Pancreas (tissue), 10 donors: ENCODE measurements around the gene TFAP2E. TPM values are rescaled to one million over a fixed set of nuclear protein-coding genes. Genes with fewer than 3 reads are reported as not detected.

Source experiments
- ATAC-seq, 4 donors: fragments of 200-7000 bp; cut with Tn5 transposase; one replicate each; pipeline versions ENCODE4 v1.8.0 to v1.9.1; 2020; ENCODE audit warnings: mild to moderate bottlenecking in 4 of 4, moderate library complexity in 4 of 4
- DNase-seq, 6 donors: peaks; one replicate each; pipeline ENCODE4 v3.0.0-alpha.2; 2020
- FAIRE-seq: peaks from 2 replicates; lab custom pipeline; 2012; peaks lifted over from hg19 to GRCh38; lab: Jason Lieb, UNC
- H3K27ac ChIP-seq, 4 donors: fragments of 200-600 bp; sonication (generic); 1 replicate in 3 of 4; 2 replicates in 1 of 4; pipeline versions ENCODE4 v1.5.0 to v1.8.0; 2020
- H3K27me3 ChIP-seq, 4 donors: fragments of 200-600 bp; one replicate each; pipeline ENCODE4 v1.8.0; 2021
- H3K36me3 ChIP-seq, 3 donors: fragments of 200-600 bp; sonication (generic) in 1 of 3; one replicate each; pipeline versions ENCODE4 v1.5.0 to v1.8.0; 2020 to 2021
- H3K4me1 ChIP-seq, 3 donors: fragments of 200-600 bp; one replicate each; pipeline ENCODE4 v1.8.0; 2021
- H3K4me3 ChIP-seq, 4 donors: fragments of 200-600 bp; sonication (generic) in 2 of 4; one replicate each; pipeline versions ENCODE4 v1.5.0 to v1.8.0; 2020 to 2021
- H3K9me3 ChIP-seq, 4 donors: fragments of 200-600 bp; one replicate each; pipeline ENCODE4 v1.8.0; 2021
- WGBS, 2 donors: extraction: QIAGEN DNeasy Blood & Tissue Kit; methylation state at CpG; one replicate each; pipeline ENCODE4 v1.1.7; 2013; 5-methylcytosine and 5-hydroxymethylcytosine counted together
- intact Hi-C, 3 donors: fragments of 100-400 bp; cut with DNase I; formaldehyde crosslinking; loops; one replicate each; pipeline versions ENCODE4 v1.11.1 to v1.14.2; 2022
- polyA plus RNA-seq, 2 donors: library from polyadenylated mRNA; stranded (reverse); fragments of 200-250 nt; gene quantifications; one replicate each; pipeline ENCODE4 v1.2.3, GENCODE V29; 2013
- total RNA-seq, 6 donors: library from RNA; stranded (reverse); fragmentation: NEBNext Ultra II Directional in 4 of 6; extraction: Animal tissue kit (Norgen Biotek cat#: 25700) in 4 of 6; gene quantifications; one replicate each; pipeline versions ENCODE4 v1.2.1 to v1.2.4, GENCODE V29; 2021 to 2023
- TF ChIP-seq, protein P1 (sequence below), 4 donors: fragments of 200-600 bp; sonication (generic) in 3 of 4; IDR thresholded peaks; one replicate each; pipeline versions ENCODE4 v1.5.0 to v1.8.0; 2021; ENCODE audit warnings: antibody characterized with exemption in 4 of 4
- donor health status: healthy with polysubstance abuse.
- donor health status: DM: no; HTN: no; CAD: no; lungs with moderate emphysema.
- donor health status: DM: no; HTN: no; CAD: no.
- donor health status: control.
- donor health status: control.
- donor health status: Bipolar disorder and iron deficiency.
- donor health status: DM: yes; HTN: yes; CAD: no.
- donor health status: DM: no; HTN: no; CAD: no.
- donor health status: DM: no; HTN: no; CAD: no.
- donor health status: DM: yes; HTN: yes; CAD: no.

TFAP2E gene
- total and polyA plus RNA-seq, 8 donors = 0.08 to 2.0 (median 0.25) TPM

- Histone ChIP-seq H3K4me3 (no peak overlapping the region), H3K9me3 (no peaks in the 10 kb centered on the region), H3K4me1 (no peaks in the 10 kb centered on the region), H3K36me3 (no peaks in the 10 kb centered on the region), H3K27ac (no peak overlapping the region), H3K27me3 (no peaks in the 10 kb centered on the region)
- ATAC-seq = no peak
- peak in 1 of 6 donors; percentile 65 for DNase-seq
- WGBS, 2 donors = 89 to 91% methylated on average over 9 to 11 of the region's 11 CpGs
- FAIRE-seq = no peak
- intact Hi-C loops = loop anchor here in 2 of 3 donors (5.0 kb wide), 2 partner anchors 152 to 207 kb away; partner anchors contain the start of gene C1orf216 (in 2 of the 2)
- TF ChIP-seq, protein P1, sequence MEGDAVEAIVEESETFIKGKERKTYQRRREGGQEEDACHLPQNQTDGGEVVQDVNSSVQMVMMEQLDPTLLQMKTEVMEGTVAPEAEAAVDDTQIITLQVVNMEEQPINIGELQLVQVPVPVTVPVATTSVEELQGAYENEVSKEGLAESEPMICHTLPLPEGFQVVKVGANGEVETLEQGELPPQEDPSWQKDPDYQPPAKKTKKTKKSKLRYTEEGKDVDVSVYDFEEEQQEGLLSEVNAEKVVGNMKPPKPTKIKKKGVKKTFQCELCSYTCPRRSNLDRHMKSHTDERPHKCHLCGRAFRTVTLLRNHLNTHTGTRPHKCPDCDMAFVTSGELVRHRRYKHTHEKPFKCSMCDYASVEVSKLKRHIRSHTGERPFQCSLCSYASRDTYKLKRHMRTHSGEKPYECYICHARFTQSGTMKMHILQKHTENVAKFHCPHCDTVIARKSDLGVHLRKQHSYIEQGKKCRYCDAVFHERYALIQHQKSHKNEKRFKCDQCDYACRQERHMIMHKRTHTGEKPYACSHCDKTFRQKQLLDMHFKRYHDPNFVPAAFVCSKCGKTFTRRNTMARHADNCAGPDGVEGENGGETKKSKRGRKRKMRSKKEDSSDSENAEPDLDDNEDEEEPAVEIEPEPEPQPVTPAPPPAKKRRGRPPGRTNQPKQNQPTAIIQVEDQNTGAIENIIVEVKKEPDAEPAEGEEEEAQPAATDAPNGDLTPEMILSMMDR (IDR thresholded peaks at IDR 0.05) = no peak
Measured at GRCh38 chr1:35565742-35566133, 7.4 kb upstream of the TFAP2E start.

- TF ChIP-seq, protein P1 (IDR thresholded peaks at IDR 0.05) = no peak
- Histone ChIP-seq H3K4me1 (no peaks in the 10 kb centered on the region), H3K27ac (no peak overlapping the region), H3K36me3 (no peaks in the 10 kb centered on the region), H3K9me3 (no peaks in the 10 kb centered on the region), H3K27me3 (no peaks in the 10 kb centered on the region), H3K4me3 (no peak overlapping the region)
- DNase-seq (no peak), FAIRE-seq (no peak), ATAC-seq (no peak)
- 61 to 66% methylated on average over 9 of the region's 9 CpGs for WGBS, 2 donors
- intact Hi-C loops = loop anchor here in 2 of 3 donors (5.0 kb wide), 2 partner anchors 149 to 204 kb away; partner anchors contain the start of gene C1orf216 (in 2 of the 2)
Measured at GRCh38 chr1:35567947-35568558, 5.1 kb upstream of the TFAP2E start.

- Histone ChIP-seq H3K4me3 (no peak overlapping the region), H3K9me3 (no peaks in the 10 kb centered on the region), H3K27ac (no peak overlapping the region), H3K36me3 (no peaks in the 10 kb centered on the region), H3K4me1 (no peaks in the 10 kb centered on the region), H3K27me3 (no peaks in the 10 kb centered on the region)
- no peak for FAIRE-seq
- peak in 5 of 6 donors; percentile 43 to 79 (median 68) for DNase-seq
- 17 to 27% methylated on average over 4 of the region's 4 CpGs for WGBS, 2 donors
- TF ChIP-seq, protein P1 (IDR thresholded peaks at IDR 0.05) = peak; percentile 63 to 79 (median 71)
- peak; percentile 62 to 87 (median 80) for ATAC-seq
- intact Hi-C loops = loop anchor here in 2 of 3 donors (5.0 kb wide), 2 partner anchors 148 to 203 kb away; partner anchors contain the start of gene C1orf216 (in 2 of the 2)
Measured at GRCh38 chr1:35568975-35569395, 4.1 kb upstream of the TFAP2E start.

- no peaks in the 10 kb centered on the region for H3K9me3 ChIP-seq
- TF ChIP-seq, protein P1 (IDR thresholded peaks at IDR 0.05) = no peak
- H3K36me3 ChIP-seq = no peaks in the 10 kb centered on the region
- intact Hi-C loops = loop anchor here (5.0 to 10.0 kb wide), 3 partner anchors 147 to 202 kb away; partner anchors contain the start of gene C1orf216 (in 2 of the 3)
- ATAC-seq = no peak
- no peaks in the 10 kb centered on the region for H3K4me1 ChIP-seq
- no peak for FAIRE-seq
- H3K27me3 ChIP-seq = no peaks in the 10 kb centered on the region
- WGBS, 2 donors = 70 to 73% methylated on average over 1 of the region's 1 CpG
- no peak overlapping the region for H3K4me3 ChIP-seq
- H3K27ac ChIP-seq = no peak overlapping the region
- DNase-seq = no peak
Measured at GRCh38 chr1:35569936-35570335, 3.2 kb upstream of the TFAP2E start.
